ENCODE measurements around the gene BCAP31.
"Not testable (repeated sequence)": the region's sequence is repeated elsewhere in the genome, so short reads cannot be mapped to it uniquely, and the experiment has no call there.

Gene BCAP31

GRCh38 chrX:153704021-153704526 lies 20.1 kb downstream of the BCAP31 start:
- Histone ChIP-seq H3K4me3 (ENCODE audit: low read depth in 1 of 5, low read length in 5 of 5) (no peak overlapping the region), H3K9ac (ENCODE audit: low read length in 5 of 5) (no peak overlapping the region), H3K27me3 (ENCODE audit: control insufficient read depth in 5 of 5, insufficient read depth in 4 of 5, low read length in 5 of 5) (peaks cover 0 to 10% (median 2%) of the 10 kb centered on the region in 5 donors), H3K27ac (ENCODE audit: low read depth, low read length) (no peak overlapping the region), H3K36me3 (ENCODE audit: control insufficient read depth in 5 of 5, insufficient read depth in 5 of 5, low read length in 5 of 5) (peaks cover 0 to 54% (median 32%) of the 10 kb centered on the region in 5 donors), H3K4me1 (ENCODE audit: control insufficient read depth in 5 of 5, insufficient read depth in 5 of 5, low read length in 5 of 5) (peaks cover 0 to 28% (median 6%) of the 10 kb centered on the region in 5 donors), H3K9me3 (ENCODE audit: control insufficient read depth in 5 of 5, low read length in 5 of 5) (no peaks in the 10 kb centered on the region)

GRCh38 chrX:153703036-153703370 lies 21.2 kb downstream of the BCAP31 start:
- H3K27ac ChIP-seq (ENCODE audit: low read depth, low read length), result no peak overlapping the region
- no peak overlapping the region for H3K9ac ChIP-seq (ENCODE audit: low read length in 5 of 5)
- peaks cover 0 to 60% (median 35%) of the 10 kb centered on the region in 5 donors for H3K36me3 ChIP-seq (ENCODE audit: control insufficient read depth in 5 of 5, insufficient read depth in 5 of 5, low read length in 5 of 5)
- H3K4me3 ChIP-seq (ENCODE audit: low read depth in 1 of 5, low read length in 5 of 5), result no peak overlapping the region
- H3K9me3 ChIP-seq (ENCODE audit: control insufficient read depth in 5 of 5, low read length in 5 of 5), result no peaks in the 10 kb centered on the region
- peaks cover 0 to 24% (median 3%) of the 10 kb centered on the region in 5 donors for H3K4me1 ChIP-seq (ENCODE audit: control insufficient read depth in 5 of 5, insufficient read depth in 5 of 5, low read length in 5 of 5)
- H3K27me3 ChIP-seq (ENCODE audit: control insufficient read depth in 5 of 5, insufficient read depth in 4 of 5, low read length in 5 of 5), result peaks cover 0 to 12% (median 2%) of the 10 kb centered on the region in 5 donors

- Histone ChIP-seq H3K4me1 (ENCODE audit: control insufficient read depth in 5 of 5, insufficient read depth in 5 of 5, low read length in 5 of 5) (peaks cover 0 to 22% (median 3%) of the 10 kb centered on the region in 5 donors), H3K9me3 (ENCODE audit: control insufficient read depth in 5 of 5, low read length in 5 of 5) (no peaks in the 10 kb centered on the region), H3K4me3 (ENCODE audit: low read depth in 1 of 5, low read length in 5 of 5) (no peak overlapping the region), H3K36me3 (ENCODE audit: control insufficient read depth in 5 of 5, insufficient read depth in 5 of 5, low read length in 5 of 5) (peaks cover 0 to 65% (median 35%) of the 10 kb centered on the region in 5 donors), H3K27me3 (ENCODE audit: control insufficient read depth in 5 of 5, insufficient read depth in 4 of 5, low read length in 5 of 5) (peaks cover 0 to 12% (median 2%) of the 10 kb centered on the region in 5 donors), H3K9ac (ENCODE audit: low read length in 5 of 5) (no peak overlapping the region), H3K27ac (ENCODE audit: low read depth, low read length) (no peak overlapping the region)
Observed at GRCh38 chrX:153702336-153703035, 21.7 kb downstream of the BCAP31 start.

- Histone ChIP-seq H3K27ac (ENCODE audit: low read depth, low read length) (no peak overlapping the region), H3K4me3 (ENCODE audit: low read depth in 1 of 5, low read length in 5 of 5) (no peak overlapping the region), H3K36me3 (ENCODE audit: control insufficient read depth in 5 of 5, insufficient read depth in 5 of 5, low read length in 5 of 5) (peaks cover 0 to 73% (median 37%) of the 10 kb centered on the region in 5 donors), H3K27me3 (ENCODE audit: control insufficient read depth in 5 of 5, insufficient read depth in 4 of 5, low read length in 5 of 5) (peaks cover 0 to 11% (median 2%) of the 10 kb centered on the region in 5 donors), H3K9ac (ENCODE audit: low read length in 5 of 5) (no peak overlapping the region), H3K4me1 (ENCODE audit: control insufficient read depth in 5 of 5, insufficient read depth in 5 of 5, low read length in 5 of 5) (peaks cover 0 to 20% (median 3%) of the 10 kb centered on the region in 5 donors), H3K9me3 (ENCODE audit: control insufficient read depth in 5 of 5, low read length in 5 of 5) (no peaks in the 10 kb centered on the region)
Observed at GRCh38 chrX:153701706-153702105, 22.5 kb downstream of the BCAP31 start.

- Histone ChIP-seq H3K9me3 (ENCODE audit: control insufficient read depth in 5 of 5, low read length in 5 of 5) (no peaks in the 10 kb centered on the region), H3K4me1 (ENCODE audit: control insufficient read depth in 5 of 5, insufficient read depth in 5 of 5, low read length in 5 of 5) (peaks cover 0 to 18% (median 0%) of the 10 kb centered on the region in 5 donors), H3K9ac (ENCODE audit: low read length in 5 of 5) (no peak overlapping the region), H3K27ac (ENCODE audit: low read depth, low read length) (no peak overlapping the region), H3K4me3 (ENCODE audit: low read depth in 1 of 5, low read length in 5 of 5) (no peak overlapping the region), H3K36me3 (ENCODE audit: control insufficient read depth in 5 of 5, insufficient read depth in 5 of 5, low read length in 5 of 5) (peaks cover 0 to 78% (median 37%) of the 10 kb centered on the region in 5 donors), H3K27me3 (ENCODE audit: control insufficient read depth in 5 of 5, insufficient read depth in 4 of 5, low read length in 5 of 5) (peaks cover 0 to 8% (median 2%) of the 10 kb centered on the region in 5 donors)
Observed at GRCh38 chrX:153700967-153701366, 23.2 kb downstream of the BCAP31 start.

- Histone ChIP-seq H3K36me3 (ENCODE audit: control insufficient read depth in 5 of 5, insufficient read depth in 5 of 5, low read length in 5 of 5) (peaks cover 0 to 80% (median 37%) of the 10 kb centered on the region in 5 donors), H3K9me3 (ENCODE audit: control insufficient read depth in 5 of 5, low read length in 5 of 5) (no peaks in the 10 kb centered on the region), H3K4me1 (ENCODE audit: control insufficient read depth in 5 of 5, insufficient read depth in 5 of 5, low read length in 5 of 5) (peaks cover 0 to 18% (median 0%) of the 10 kb centered on the region in 5 donors), H3K27ac (ENCODE audit: low read depth, low read length) (no peak overlapping the region), H3K4me3 (ENCODE audit: low read depth in 1 of 5, low read length in 5 of 5) (no peak overlapping the region), H3K9ac (ENCODE audit: low read length in 5 of 5) (no peak overlapping the region), H3K27me3 (ENCODE audit: control insufficient read depth in 5 of 5, insufficient read depth in 4 of 5, low read length in 5 of 5) (peaks cover 0 to 8% (median 2%) of the 10 kb centered on the region in 5 donors)
Observed at GRCh38 chrX:153700376-153700945, 23.7 kb downstream of the BCAP31 start.

GRCh38 chrX:153699784-153700371 lies 24.3 kb downstream of the BCAP31 start:
- not testable (repeated sequence) for H3K4me3 ChIP-seq (ENCODE audit: low read depth in 1 of 5, low read length in 5 of 5); H3K27ac ChIP-seq (ENCODE audit: low read depth, low read length); H3K9ac ChIP-seq (ENCODE audit: low read length in 5 of 5); H3K27me3 ChIP-seq (ENCODE audit: control insufficient read depth in 5 of 5, insufficient read depth in 4 of 5, low read length in 5 of 5); H3K9me3 ChIP-seq (ENCODE audit: control insufficient read depth in 5 of 5, low read length in 5 of 5)
- H3K4me1 ChIP-seq (ENCODE audit: control insufficient read depth in 5 of 5, insufficient read depth in 5 of 5, low read length in 5 of 5), result peaks cover 0 to 18% (median 0%) of the 10 kb centered on the region in 5 donors
- peaks cover 0 to 74% (median 37%) of the 10 kb centered on the region in 5 donors for H3K36me3 ChIP-seq (ENCODE audit: control insufficient read depth in 5 of 5, insufficient read depth in 5 of 5, low read length in 5 of 5)

GRCh38 chrX:153699210-153699783 lies 24.9 kb downstream of the BCAP31 start:
- not testable (repeated sequence) for H3K27ac ChIP-seq (ENCODE audit: low read depth, low read length); H3K4me3 ChIP-seq (ENCODE audit: low read depth in 1 of 5, low read length in 5 of 5); H3K9ac ChIP-seq (ENCODE audit: low read length in 5 of 5); H3K27me3 ChIP-seq (ENCODE audit: control insufficient read depth in 5 of 5, insufficient read depth in 4 of 5, low read length in 5 of 5); H3K9me3 ChIP-seq (ENCODE audit: control insufficient read depth in 5 of 5, low read length in 5 of 5)
- peaks cover 0 to 18% (median 0%) of the 10 kb centered on the region in 5 donors for H3K4me1 ChIP-seq (ENCODE audit: control insufficient read depth in 5 of 5, insufficient read depth in 5 of 5, low read length in 5 of 5)
- peaks cover 0 to 70% (median 36%) of the 10 kb centered on the region in 5 donors for H3K36me3 ChIP-seq (ENCODE audit: control insufficient read depth in 5 of 5, insufficient read depth in 5 of 5, low read length in 5 of 5)

- no peak overlapping the region for H3K9ac ChIP-seq (ENCODE audit: low read length in 5 of 5)
- no peak overlapping the region for H3K4me3 ChIP-seq (ENCODE audit: low read depth in 1 of 5, low read length in 5 of 5)
Observed at GRCh38 chrX:153697924-153698865, 26.0 kb downstream of the BCAP31 start.

More at GRCh38 chrX:153697924-153698865, 26.0 kb downstream of the BCAP31 start:
- Histone ChIP-seq H3K36me3 (ENCODE audit: control insufficient read depth in 5 of 5, insufficient read depth in 5 of 5, low read length in 5 of 5) (peaks cover 0 to 61% (median 30%) of the 10 kb centered on the region in 5 donors), H3K27ac (ENCODE audit: low read depth, low read length) (no peak overlapping the region), H3K9me3 (ENCODE audit: control insufficient read depth in 5 of 5, low read length in 5 of 5) (no peaks in the 10 kb centered on the region), H3K27me3 (ENCODE audit: control insufficient read depth in 5 of 5, insufficient read depth in 4 of 5, low read length in 5 of 5) (peaks cover 0 to 8% (median 0%) of the 10 kb centered on the region in 5 donors), H3K4me1 (ENCODE audit: control insufficient read depth in 5 of 5, insufficient read depth in 5 of 5, low read length in 5 of 5) (peaks cover 0 to 17% (median 0%) of the 10 kb centered on the region in 5 donors)

Measured in subcutaneous abdominal adipose tissue (tissue), 5 donors.